GM23338 (cell line): ENCODE measurements around the gene TMCO4. TPM values are rescaled to one million over a fixed set of nuclear protein-coding genes. Genes with fewer than 3 reads are reported as not detected.

Experiments used
- CREB1 ChIP-seq: fragments of 250-450 bp; sonication (Bioruptor Pico); IDR thresholded peaks from 2 replicates; pipeline ENCODE4 v1.5.0; 2020; ENCODE audit warnings: low read depth, mild to moderate bottlenecking, moderate library complexity
- JUNB ChIP-seq: IDR thresholded peaks from one replicate; pipeline ENCODE4 v1.6.1; 2016; ENCODE audit warnings: antibody characterized with exemption; ENCODE audit not compliant: unreplicated experiment
- ZNF114 ChIP-seq: fragments of 250-450 bp; sonication (Bioruptor Pico); IDR thresholded peaks from 2 replicates; pipeline ENCODE4 v1.5.0; 2020; ENCODE audit warnings: mild to moderate bottlenecking, moderate library complexity
- polyA plus RNA-seq: library from polyadenylated mRNA; unstranded; fragments of >200 nt; fragmentation: Nextera tagmentation; extraction: Ambion mirVana; gene quantifications from 2 replicates; pipeline ENCODE4 v1.2.1, GENCODE V29; 2016
- total RNA-seq: library from RNA; depleted of rRNA; stranded (reverse); fragments of >200 nt; shearing (Covaris generic); gene quantifications from 2 replicates; pipeline ENCODE4 v1.2.3, GENCODE V29; 2014
- TF ChIP-seq, protein P1 (sequence below): fragments of 250-450 bp; sonication (Bioruptor Pico); IDR thresholded peaks from 2 replicates; pipeline ENCODE4 v1.5.0; 2020; ENCODE audit warnings: mild to moderate bottlenecking, moderate library complexity
- TF ChIP-seq, protein P2 (sequence below): IDR thresholded peaks from 2 replicates; pipeline ENCODE4 v1.6.1; 2016; ENCODE audit warnings: antibody characterized with exemption
- TF ChIP-seq, protein P3 (sequence below), 2 experiments: fragments of 200-600 bp in 1 of 2; sonication (generic) in 1 of 2; conservative IDR thresholded peaks; 2 replicates each; pipeline versions ENCODE4 v1.5.1 to v1.6.1; 2016 to 2017; ENCODE audit warnings: antibody characterized with exemption in 2 of 2, low read depth in 2 of 2, mild to moderate bottlenecking in 2 of 2, moderate library complexity in 1 of 2

TMCO4 gene
- total and polyA plus RNA-seq, 2 experiments from 2014 or later: 2.6 to 6.9 TPM

DNA sequence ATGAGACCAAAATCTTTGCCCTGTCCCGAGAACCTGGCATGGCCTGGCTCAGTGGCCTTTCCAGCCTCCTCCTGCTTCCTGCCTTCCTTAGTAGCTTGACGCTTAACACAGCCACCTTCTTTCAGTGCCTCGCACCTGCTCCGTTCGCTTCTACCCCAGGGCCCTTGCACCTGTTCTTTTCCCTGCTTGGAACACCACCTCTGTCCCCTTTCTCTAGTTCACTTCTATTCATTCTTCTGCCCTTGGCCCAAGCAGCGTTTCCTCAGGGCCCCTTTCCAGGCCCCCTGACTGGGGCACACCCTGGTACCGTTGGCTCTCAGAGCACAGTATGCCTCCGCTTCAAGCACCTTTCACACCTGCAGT is 144.0 kb downstream of the TMCO4 start (continued):
- TF ChIP-seq, protein P1, sequence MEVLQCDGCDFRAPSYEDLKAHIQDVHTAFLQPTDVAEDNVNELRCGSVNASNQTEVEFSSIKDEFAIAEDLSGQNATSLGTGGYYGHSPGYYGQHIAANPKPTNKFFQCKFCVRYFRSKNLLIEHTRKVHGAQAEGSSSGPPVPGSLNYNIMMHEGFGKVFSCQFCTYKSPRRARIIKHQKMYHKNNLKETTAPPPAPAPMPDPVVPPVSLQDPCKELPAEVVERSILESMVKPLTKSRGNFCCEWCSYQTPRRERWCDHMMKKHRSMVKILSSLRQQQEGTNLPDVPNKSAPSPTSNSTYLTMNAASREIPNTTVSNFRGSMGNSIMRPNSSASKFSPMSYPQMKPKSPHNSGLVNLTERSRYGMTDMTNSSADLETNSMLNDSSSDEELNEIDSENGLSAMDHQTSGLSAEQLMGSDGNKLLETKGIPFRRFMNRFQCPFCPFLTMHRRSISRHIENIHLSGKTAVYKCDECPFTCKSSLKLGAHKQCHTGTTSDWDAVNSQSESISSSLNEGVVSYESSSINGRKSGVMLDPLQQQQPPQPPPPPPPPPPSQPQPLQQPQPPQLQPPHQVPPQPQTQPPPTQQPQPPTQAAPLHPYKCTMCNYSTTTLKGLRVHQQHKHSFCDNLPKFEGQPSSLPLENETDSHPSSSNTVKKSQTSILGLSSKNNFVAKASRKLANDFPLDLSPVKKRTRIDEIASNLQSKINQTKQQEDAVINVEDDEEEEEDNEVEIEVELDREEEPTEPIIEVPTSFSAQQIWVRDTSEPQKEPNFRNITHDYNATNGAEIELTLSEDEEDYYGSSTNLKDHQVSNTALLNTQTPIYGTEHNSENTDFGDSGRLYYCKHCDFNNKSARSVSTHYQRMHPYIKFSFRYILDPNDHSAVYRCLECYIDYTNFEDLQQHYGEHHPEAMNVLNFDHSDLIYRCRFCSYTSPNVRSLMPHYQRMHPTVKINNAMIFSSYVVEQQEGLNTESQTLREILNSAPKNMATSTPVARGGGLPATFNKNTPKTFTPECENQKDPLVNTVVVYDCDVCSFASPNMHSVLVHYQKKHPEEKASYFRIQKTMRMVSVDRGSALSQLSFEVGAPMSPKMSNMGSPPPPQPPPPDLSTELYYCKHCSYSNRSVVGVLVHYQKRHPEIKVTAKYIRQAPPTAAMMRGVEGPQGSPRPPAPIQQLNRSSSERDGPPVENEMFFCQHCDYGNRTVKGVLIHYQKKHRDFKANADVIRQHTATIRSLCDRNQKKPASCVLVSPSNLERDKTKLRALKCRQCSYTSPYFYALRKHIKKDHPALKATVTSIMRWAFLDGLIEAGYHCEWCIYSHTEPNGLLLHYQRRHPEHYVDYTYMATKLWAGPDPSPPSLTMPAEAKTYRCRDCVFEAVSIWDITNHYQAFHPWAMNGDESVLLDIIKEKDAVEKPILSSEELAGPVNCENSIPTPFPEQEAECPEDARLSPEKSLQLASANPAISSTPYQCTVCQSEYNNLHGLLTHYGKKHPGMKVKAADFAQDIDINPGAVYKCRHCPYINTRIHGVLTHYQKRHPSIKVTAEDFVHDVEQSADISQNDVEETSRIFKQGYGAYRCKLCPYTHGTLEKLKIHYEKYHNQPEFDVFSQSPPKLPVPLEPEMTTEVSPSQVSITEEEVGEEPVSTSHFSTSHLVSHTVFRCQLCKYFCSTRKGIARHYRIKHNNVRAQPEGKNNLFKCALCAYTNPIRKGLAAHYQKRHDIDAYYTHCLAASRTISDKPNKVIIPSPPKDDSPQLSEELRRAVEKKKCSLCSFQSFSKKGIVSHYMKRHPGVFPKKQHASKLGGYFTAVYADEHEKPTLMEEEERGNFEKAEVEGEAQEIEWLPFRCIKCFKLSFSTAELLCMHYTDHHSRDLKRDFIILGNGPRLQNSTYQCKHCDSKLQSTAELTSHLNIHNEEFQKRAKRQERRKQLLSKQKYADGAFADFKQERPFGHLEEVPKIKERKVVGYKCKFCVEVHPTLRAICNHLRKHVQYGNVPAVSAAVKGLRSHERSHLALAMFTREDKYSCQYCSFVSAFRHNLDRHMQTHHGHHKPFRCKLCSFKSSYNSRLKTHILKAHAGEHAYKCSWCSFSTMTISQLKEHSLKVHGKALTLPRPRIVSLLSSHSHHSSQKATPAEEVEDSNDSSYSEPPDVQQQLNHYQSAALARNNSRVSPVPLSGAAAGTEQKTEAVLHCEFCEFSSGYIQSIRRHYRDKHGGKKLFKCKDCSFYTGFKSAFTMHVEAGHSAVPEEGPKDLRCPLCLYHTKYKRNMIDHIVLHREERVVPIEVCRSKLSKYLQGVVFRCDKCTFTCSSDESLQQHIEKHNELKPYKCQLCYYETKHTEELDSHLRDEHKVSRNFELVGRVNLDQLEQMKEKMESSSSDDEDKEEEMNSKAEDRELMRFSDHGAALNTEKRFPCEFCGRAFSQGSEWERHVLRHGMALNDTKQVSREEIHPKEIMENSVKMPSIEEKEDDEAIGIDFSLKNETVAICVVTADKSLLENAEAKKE (CRISPR knock-in tag): no peak
- TF ChIP-seq CREB1 (CRISPR knock-in tag) (no peak), ZNF114 (no peak), JUNB (no peak)
- TF ChIP-seq, protein P2, sequence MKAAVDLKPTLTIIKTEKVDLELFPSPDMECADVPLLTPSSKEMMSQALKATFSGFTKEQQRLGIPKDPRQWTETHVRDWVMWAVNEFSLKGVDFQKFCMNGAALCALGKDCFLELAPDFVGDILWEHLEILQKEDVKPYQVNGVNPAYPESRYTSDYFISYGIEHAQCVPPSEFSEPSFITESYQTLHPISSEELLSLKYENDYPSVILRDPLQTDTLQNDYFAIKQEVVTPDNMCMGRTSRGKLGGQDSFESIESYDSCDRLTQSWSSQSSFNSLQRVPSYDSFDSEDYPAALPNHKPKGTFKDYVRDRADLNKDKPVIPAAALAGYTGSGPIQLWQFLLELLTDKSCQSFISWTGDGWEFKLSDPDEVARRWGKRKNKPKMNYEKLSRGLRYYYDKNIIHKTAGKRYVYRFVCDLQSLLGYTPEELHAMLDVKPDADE: no peak
- TF ChIP-seq, protein P3, sequence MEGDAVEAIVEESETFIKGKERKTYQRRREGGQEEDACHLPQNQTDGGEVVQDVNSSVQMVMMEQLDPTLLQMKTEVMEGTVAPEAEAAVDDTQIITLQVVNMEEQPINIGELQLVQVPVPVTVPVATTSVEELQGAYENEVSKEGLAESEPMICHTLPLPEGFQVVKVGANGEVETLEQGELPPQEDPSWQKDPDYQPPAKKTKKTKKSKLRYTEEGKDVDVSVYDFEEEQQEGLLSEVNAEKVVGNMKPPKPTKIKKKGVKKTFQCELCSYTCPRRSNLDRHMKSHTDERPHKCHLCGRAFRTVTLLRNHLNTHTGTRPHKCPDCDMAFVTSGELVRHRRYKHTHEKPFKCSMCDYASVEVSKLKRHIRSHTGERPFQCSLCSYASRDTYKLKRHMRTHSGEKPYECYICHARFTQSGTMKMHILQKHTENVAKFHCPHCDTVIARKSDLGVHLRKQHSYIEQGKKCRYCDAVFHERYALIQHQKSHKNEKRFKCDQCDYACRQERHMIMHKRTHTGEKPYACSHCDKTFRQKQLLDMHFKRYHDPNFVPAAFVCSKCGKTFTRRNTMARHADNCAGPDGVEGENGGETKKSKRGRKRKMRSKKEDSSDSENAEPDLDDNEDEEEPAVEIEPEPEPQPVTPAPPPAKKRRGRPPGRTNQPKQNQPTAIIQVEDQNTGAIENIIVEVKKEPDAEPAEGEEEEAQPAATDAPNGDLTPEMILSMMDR (conservative IDR thresholded peaks at IDR 0.05; ENCODE audit: low read depth in 2 of 2): no peak
